Measurements from ENCODE around the gene PRDM8.

GRCh38 chr4:80206521-80207171 is 9.3 kb downstream of the PRDM8 start:
- TF ChIP-seq ZNF174 (tag by site-specific recombination; IDR thresholded peaks at IDR 0.05) (no peak), ZBTB44 (tag by site-specific recombination; IDR thresholded peaks at IDR 0.05) (no peak), CTCF (tag by site-specific recombination; IDR thresholded peaks at IDR 0.05) (no peak), ATF2 (tag by site-specific recombination; IDR thresholded peaks at IDR 0.05; ENCODE audit: low read depth) (no peak)
